HG02571 (cell line): ENCODE results near the gene PDK1.
"Not testable (repeated sequence)": the region's sequence is repeated elsewhere in the genome, so short reads cannot be mapped to it uniquely, and the experiment has no call there.

Experiments
- ATAC-seq: cut with Tn5 transposase; IDR thresholded peaks from one replicate; pipeline ENCODE4 v1.9.1; 2021; ENCODE audit warnings: mild to moderate bottlenecking, moderate library complexity; ENCODE audit not compliant: unreplicated experiment

Gene PDK1

GRCh38 chr2:172552547-172553291, 3.2 kb upstream of the PDK1 start:
- no peak for ATAC-seq

- no peak for ATAC-seq
Observed at GRCh38 chr2:172554352-172555271, 1.3 kb upstream of the PDK1 start.

- no peak for ATAC-seq
Observed at GRCh38 chr2:172555272-172555521, 693 bp upstream of the PDK1 start.

- peak; percentile 55 for ATAC-seq
Observed at GRCh38 chr2:172556284-172557033, 569 bp downstream of the PDK1 start.

GRCh38 chr2:172558372-172558771, 2.5 kb downstream of the PDK1 start:
- no peak for ATAC-seq

- no peak for ATAC-seq
Observed at GRCh38 chr2:172560721-172561120, 4.8 kb downstream of the PDK1 start.

GRCh38 chr2:172561270-172561669, 5.4 kb downstream of the PDK1 start:
- no peak for ATAC-seq

GRCh38 chr2:172562298-172562697, 6.4 kb downstream of the PDK1 start:
- ATAC-seq: no peak

- no peak for ATAC-seq
Observed at GRCh38 chr2:172564376-172564775, 8.5 kb downstream of the PDK1 start.

GRCh38 chr2:172571245-172571644, 15.4 kb downstream of the PDK1 start:
- ATAC-seq: no peak

- no peak for ATAC-seq
Observed at GRCh38 chr2:172572981-172573380, 17.1 kb downstream of the PDK1 start.

- ATAC-seq: no peak
Observed at GRCh38 chr2:172574965-172575364, 19.1 kb downstream of the PDK1 start.

GRCh38 chr2:172578054-172578453, 22.2 kb downstream of the PDK1 start:
- no peak for ATAC-seq

- no peak for ATAC-seq
Observed at GRCh38 chr2:172578860-172579512, 23.1 kb downstream of the PDK1 start.

- ATAC-seq: no peak
Observed at GRCh38 chr2:172580544-172580943, 24.7 kb downstream of the PDK1 start.

- no peak for ATAC-seq
Observed at GRCh38 chr2:172582656-172583055, 26.8 kb downstream of the PDK1 start.

GRCh38 chr2:172586245-172586891, 30.5 kb downstream of the PDK1 start:
- no peak for ATAC-seq

- not testable (repeated sequence) for ATAC-seq
Observed at GRCh38 chr2:172587231-172587630, 31.3 kb downstream of the PDK1 start.

- no peak for ATAC-seq
Observed at GRCh38 chr2:172588931-172589330, 33.0 kb downstream of the PDK1 start.

GRCh38 chr2:172591386-172591785, 35.5 kb downstream of the PDK1 start:
- ATAC-seq: not testable (repeated sequence)

- not testable (repeated sequence) for ATAC-seq
Observed at GRCh38 chr2:172592190-172592589, 36.3 kb downstream of the PDK1 start.
